ENCODE measurements around the gene SLC16A10. TPM values are rescaled to one million over a fixed set of nuclear protein-coding genes. Genes with fewer than 3 reads are reported as not detected.
"Not testable (repeated sequence)": the region's sequence is repeated elsewhere in the genome, so short reads cannot be mapped to it uniquely, and the experiment has no call there.

Gene SLC16A10
- total RNA-seq, 2 donors from 2014 or later, result 6.0 to 7.3 TPM

DNA sequence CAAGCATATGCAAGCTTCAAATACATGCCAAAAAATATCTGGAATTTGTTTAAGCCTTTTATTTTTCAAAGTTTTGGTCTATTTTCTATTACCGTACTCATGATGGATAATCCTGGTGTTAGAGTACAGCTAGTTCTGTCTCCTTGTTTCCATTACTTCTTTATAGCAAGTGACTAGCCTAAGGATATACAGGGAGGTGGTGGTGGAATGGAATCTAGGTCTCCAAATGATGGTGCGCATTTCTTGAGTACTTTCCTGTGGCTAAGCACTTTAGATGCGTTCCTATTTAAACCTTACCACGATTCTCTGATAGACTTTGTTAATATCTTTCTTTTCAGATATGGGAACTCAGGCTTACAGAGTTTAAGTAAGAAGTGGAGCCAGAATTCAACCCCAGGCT, 3.5 kb downstream of the SLC16A10 start:
- H3K9me3 ChIP-seq, result no peaks in the 10 kb centered on the region
- TF ChIP-seq, protein P1, sequence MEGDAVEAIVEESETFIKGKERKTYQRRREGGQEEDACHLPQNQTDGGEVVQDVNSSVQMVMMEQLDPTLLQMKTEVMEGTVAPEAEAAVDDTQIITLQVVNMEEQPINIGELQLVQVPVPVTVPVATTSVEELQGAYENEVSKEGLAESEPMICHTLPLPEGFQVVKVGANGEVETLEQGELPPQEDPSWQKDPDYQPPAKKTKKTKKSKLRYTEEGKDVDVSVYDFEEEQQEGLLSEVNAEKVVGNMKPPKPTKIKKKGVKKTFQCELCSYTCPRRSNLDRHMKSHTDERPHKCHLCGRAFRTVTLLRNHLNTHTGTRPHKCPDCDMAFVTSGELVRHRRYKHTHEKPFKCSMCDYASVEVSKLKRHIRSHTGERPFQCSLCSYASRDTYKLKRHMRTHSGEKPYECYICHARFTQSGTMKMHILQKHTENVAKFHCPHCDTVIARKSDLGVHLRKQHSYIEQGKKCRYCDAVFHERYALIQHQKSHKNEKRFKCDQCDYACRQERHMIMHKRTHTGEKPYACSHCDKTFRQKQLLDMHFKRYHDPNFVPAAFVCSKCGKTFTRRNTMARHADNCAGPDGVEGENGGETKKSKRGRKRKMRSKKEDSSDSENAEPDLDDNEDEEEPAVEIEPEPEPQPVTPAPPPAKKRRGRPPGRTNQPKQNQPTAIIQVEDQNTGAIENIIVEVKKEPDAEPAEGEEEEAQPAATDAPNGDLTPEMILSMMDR (IDR thresholded peaks at IDR 0.05), result no peak
- intact Hi-C loops (cut with DNase I), result no loop called here
- H3K4me1 ChIP-seq, result no peaks in the 10 kb centered on the region
- H3K4me3 ChIP-seq, result no peak overlapping the region
- H3K9ac ChIP-seq (ENCODE audit: low read depth in 2 of 2, low read length in 2 of 2), result no peak overlapping the region
- no peak for DNase-seq
- H3K27ac ChIP-seq, result no peak overlapping the region
- no peaks in the 10 kb centered on the region for H3K27me3 ChIP-seq
- no peaks in the 10 kb centered on the region for H3K36me3 ChIP-seq

DNA sequence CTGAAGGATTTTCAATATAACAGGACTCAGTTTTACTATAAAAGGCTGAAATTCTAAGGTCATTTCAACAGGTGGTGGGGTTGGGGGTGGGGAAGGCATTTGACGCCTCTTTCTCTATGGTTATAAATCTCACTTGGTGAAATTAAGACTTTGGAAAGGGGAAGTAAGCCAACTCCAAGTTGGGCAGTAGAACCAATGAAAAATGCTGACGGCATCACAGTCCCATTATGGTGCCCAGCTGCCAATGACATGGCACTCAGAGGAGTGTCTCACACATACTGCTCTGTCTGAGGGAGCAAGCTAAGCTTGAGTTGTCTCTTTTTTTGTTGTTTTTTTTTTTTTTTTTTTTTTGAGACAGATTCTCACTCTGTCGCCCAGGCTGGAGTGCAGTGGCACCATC, 4.7 kb downstream of the SLC16A10 start:
- DNase-seq, result no peak
- intact Hi-C loops (cut with DNase I), result no loop called here
- Histone ChIP-seq H3K9ac (ENCODE audit: low read depth in 2 of 2, low read length in 2 of 2) (no peak overlapping the region), H3K4me1 (no peaks in the 10 kb centered on the region), H3K27ac (no peak overlapping the region), H3K36me3 (no peaks in the 10 kb centered on the region), H3K4me3 (no peak overlapping the region), H3K9me3 (no peaks in the 10 kb centered on the region), H3K27me3 (no peaks in the 10 kb centered on the region)
- TF ChIP-seq, protein P1 (IDR thresholded peaks at IDR 0.05), result no peak

DNA sequence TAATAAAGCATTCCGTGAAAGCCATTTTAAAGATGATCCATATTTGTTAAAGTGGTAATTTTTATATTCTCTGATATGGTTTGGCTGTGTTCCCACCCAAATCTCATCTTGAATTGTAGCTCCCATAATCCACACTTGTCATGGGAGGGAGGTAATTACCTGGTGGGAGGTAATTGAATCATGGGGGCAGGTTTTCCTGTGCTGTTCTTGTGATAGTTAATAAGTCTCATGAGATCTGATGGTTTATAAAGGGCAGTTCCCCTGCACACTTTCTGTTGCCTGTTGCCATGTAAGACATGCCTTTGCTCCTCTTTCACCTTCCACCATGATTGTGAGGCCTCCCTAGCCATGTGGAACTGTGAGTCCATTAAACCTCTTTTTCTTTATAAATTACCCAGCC, 8.2 kb downstream of the SLC16A10 start:
- DNase-seq; H3K27me3 ChIP-seq; H3K4me1 ChIP-seq; H3K9me3 ChIP-seq; H3K9ac ChIP-seq (ENCODE audit: low read depth in 2 of 2, low read length in 2 of 2); H3K27ac ChIP-seq; H3K36me3 ChIP-seq; intact Hi-C loops (cut with DNase I); H3K4me3 ChIP-seq: not testable (repeated sequence)

DNA sequence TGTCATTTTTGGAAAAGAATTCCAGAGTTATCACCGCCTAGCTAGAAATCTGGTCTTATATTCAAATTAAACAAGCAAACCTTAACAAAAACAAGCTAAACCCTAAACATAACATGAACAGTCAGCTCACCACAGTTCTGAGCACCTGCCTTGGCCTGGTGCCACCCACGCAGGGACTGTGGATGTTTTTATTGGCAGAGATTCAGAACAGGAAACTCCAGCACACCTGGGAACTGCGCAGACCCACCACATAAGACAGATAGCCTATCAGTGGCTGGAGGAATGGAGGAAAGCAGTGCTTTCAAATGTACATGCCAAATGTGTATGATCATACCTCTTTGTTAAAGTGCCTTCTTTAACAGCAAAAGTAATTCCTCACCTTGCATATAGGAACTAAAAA, 8.9 kb downstream of the SLC16A10 start:
- no peak overlapping the region for H3K27ac ChIP-seq
- DNase-seq, result peak; percentile 80
- H3K27me3 ChIP-seq, result no peaks in the 10 kb centered on the region
- H3K9ac ChIP-seq (ENCODE audit: low read depth in 2 of 2, low read length in 2 of 2), result peak overlapping the region in 1 of 2 donors; percentile 1
- intact Hi-C loops (cut with DNase I), result no loop called here
- H3K4me3 ChIP-seq, result no peak overlapping the region
- TF ChIP-seq, protein P1 (IDR thresholded peaks at IDR 0.05), result no peak
- H3K9me3 ChIP-seq, result no peaks in the 10 kb centered on the region
- H3K4me1 ChIP-seq, result no peaks in the 10 kb centered on the region
- H3K36me3 ChIP-seq, result no peaks in the 10 kb centered on the region

DNA sequence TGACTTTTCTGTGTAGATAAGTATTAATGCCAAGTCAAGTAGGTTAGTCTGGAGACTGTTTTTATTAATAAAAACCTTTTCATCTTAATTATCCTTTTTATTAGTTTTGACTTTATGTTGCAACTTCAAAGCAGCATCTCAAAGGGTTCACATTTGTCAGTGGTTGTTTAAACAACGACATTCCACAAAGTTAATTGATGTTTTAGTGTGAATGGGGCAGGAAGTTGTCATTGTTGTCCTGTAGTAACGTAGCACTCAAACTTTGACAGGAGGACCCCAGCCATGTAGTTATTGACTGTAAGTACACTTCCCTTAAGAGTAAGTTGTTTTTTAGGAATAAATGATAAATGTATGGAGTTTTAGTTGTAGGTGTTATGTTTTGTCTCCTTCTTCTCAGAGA, 11.3 kb downstream of the SLC16A10 start:
- Histone ChIP-seq H3K27ac (no peak overlapping the region), H3K9ac (ENCODE audit: low read depth in 2 of 2, low read length in 2 of 2) (no peak overlapping the region), H3K4me1 (no peaks in the 10 kb centered on the region), H3K4me3 (no peak overlapping the region), H3K36me3 (no peaks in the 10 kb centered on the region), H3K27me3 (no peaks in the 10 kb centered on the region), H3K9me3 (no peaks in the 10 kb centered on the region)
- TF ChIP-seq, protein P1 (IDR thresholded peaks at IDR 0.05), result no peak
- DNase-seq, result no peak
- intact Hi-C loops (cut with DNase I), result no loop called here

DNA sequence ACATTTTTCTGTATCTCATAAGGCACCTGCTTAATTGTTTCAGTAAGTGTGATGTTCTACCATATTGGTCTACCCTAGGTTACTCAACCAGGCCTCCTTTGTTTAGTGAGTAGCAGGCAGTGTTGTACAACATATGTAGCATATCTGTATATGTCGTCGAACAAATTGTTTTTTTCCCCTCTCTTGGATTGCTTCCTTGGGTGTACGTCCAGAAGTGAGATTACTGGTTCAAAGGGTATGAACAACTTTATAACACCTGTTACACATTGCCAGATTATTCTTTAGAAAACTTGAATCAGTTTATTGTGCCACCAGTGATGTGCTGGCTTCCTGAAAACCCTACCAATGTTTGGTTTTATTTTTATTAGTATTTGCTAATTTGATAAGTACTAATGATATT, 14.7 kb downstream of the SLC16A10 start:
- Histone ChIP-seq H3K4me1 (no peaks in the 10 kb centered on the region), H3K27ac (peak overlapping the region; percentile 37), H3K27me3 (no peaks in the 10 kb centered on the region), H3K9ac (ENCODE audit: low read depth in 2 of 2, low read length in 2 of 2) (no peak overlapping the region), H3K9me3 (no peaks in the 10 kb centered on the region), H3K36me3 (no peaks in the 10 kb centered on the region), H3K4me3 (no peak overlapping the region)
- intact Hi-C loops (cut with DNase I), result no loop called here
- DNase-seq, result no peak
- TF ChIP-seq, protein P1 (IDR thresholded peaks at IDR 0.05), result no peak

Measured in colonic mucosa (tissue), 4 donors.